Right lobe of liver (tissue), 6 donors: ENCODE data around the gene PPARG. TPM values are rescaled to one million over a fixed set of nuclear protein-coding genes. Genes with fewer than 3 reads are reported as not detected.

Experiments used
- ATAC-seq, 4 donors: fragments of 200-7000 bp; cut with Tn5 transposase; one replicate each; pipeline ENCODE4 v1.9.1; 2020; ENCODE audit warnings: mild to moderate bottlenecking in 4 of 4, moderate library complexity in 4 of 4
- DNase-seq, 3 donors: peaks; one replicate each; pipeline ENCODE4 v3.0.0-alpha.2; 2020
- H3K27ac ChIP-seq, 3 donors: fragments of 200-600 bp; one replicate each; pipeline ENCODE4 v1.8.0; 2022
- H3K27me3 ChIP-seq, 2 donors: fragments of 200-600 bp; one replicate each; pipeline ENCODE4 v1.8.0; 2022
- H3K36me3 ChIP-seq, 4 donors: fragments of 200-600 bp; sonication (generic) in 1 of 4; one replicate each; pipeline versions ENCODE4 v1.5.1 to v1.8.0; 2017 to 2022; ENCODE audit warnings: control low read depth in 1 of 4
- H3K4me1 ChIP-seq, 4 donors: fragments of 200-600 bp; sonication (generic) in 1 of 4; one replicate each; pipeline versions ENCODE4 v1.5.1 to v1.8.0; 2017 to 2022; ENCODE audit warnings: control low read depth in 1 of 4
- H3K4me3 ChIP-seq, 3 donors: fragments of 200-600 bp; one replicate each; pipeline ENCODE4 v1.8.0; 2022
- H3K9me3 ChIP-seq, 4 donors: fragments of 200-600 bp; sonication (generic) in 1 of 4; one replicate each; pipeline versions ENCODE4 v1.5.1 to v1.8.0; 2017 to 2022; ENCODE audit warnings: control low read depth in 1 of 4
- POLR2A ChIP-seq: fragments of 450-650 bp; IDR thresholded peaks from one replicate; pipeline ENCODE4 v1.6.1; 2017; ENCODE audit warnings: antibody characterized with exemption, mild to moderate bottlenecking
- WGBS: methylation state at CpG from one replicate; pipeline ENCODE4 v1.1.6; 2018; ENCODE audit warnings: low coverage, low lambda C conversion rate; ENCODE audit not compliant: insufficient coverage; ENCODE audit errors: missing lambda C conversion rate; 5-methylcytosine and 5-hydroxymethylcytosine counted together
- intact Hi-C, 2 donors: fragments of 100-400 bp; cut with DNase I; formaldehyde crosslinking; loops; one replicate each; pipeline versions ENCODE4 v1.11.2 to v1.14.1; 2022
- total RNA-seq, 6 experiments: library from RNA; depleted of rRNA in 2 of 6; stranded (reverse); fragments of >200 nt in 2 of 6; fragmentation: NEBNext Ultra II Directional in 3 of 6; extraction: Animal tissue kit (Norgen Biotek cat#: 25700) in 3 of 6; gene quantifications; one replicate each; pipeline versions ENCODE4 v1.1.0 to v1.2.4, GENCODE V29; 2016 to 2023
- TF ChIP-seq, protein P1 (sequence below), 4 donors: fragments of 200-600 bp in 3 of 4; fragments of 450-650 bp in 1 of 4; IDR thresholded peaks; one replicate each; pipeline versions ENCODE4 v1.5.1 to v1.8.0; 2016 to 2022; ENCODE audit warnings: antibody characterized with exemption in 4 of 4, mild to moderate bottlenecking in 2 of 4
- donor health status: DM: no; HTN: yes; CAD: no.
- donor health status: DM: no; HTN: no; CAD: no.
- donor health status: DM: no; HTN: no; CAD: no.
- donor health status: DM: no; HTN: yes; CAD: no.
- donor health status: DM: no; HTN: yes; CAD: no.

Gene PPARG
- total RNA-seq, 6 experiments from 2014 or later, result 4.9 to 15.8 (median 10.8) TPM

DNA sequence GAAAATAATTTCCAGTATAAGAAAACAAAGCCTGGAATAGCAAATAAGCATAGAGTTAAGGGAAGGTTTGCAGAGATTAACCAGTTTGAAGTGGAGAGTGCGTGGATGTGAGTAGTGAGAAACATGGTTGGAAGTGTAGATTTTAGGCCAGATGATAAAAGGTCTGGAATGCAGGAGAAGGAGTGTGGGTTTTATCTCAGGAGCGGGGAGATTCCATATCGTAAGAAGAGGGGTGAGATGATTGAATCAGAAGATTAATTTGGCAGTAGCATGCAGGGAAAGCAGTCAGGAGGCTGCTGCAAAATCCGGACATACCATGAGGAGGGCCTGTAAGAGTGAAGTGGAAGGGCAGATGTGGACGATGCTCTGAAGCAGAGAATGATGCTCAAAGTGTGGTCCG, 13.7 kb downstream of the PPARG start:
- Histone ChIP-seq H3K4me1 (no peaks in the 10 kb centered on the region), H3K4me3 (no peak overlapping the region), H3K9me3 (no peaks in the 10 kb centered on the region), H3K27me3 (no peaks in the 10 kb centered on the region), H3K36me3 (no peaks in the 10 kb centered on the region), H3K27ac (no peak overlapping the region)
- DNase-seq, result no peak
- WGBS, result 87% methylated on average over 5 of the region's 6 CpGs
- ATAC-seq, result no peak
- TF ChIP-seq, protein P1, sequence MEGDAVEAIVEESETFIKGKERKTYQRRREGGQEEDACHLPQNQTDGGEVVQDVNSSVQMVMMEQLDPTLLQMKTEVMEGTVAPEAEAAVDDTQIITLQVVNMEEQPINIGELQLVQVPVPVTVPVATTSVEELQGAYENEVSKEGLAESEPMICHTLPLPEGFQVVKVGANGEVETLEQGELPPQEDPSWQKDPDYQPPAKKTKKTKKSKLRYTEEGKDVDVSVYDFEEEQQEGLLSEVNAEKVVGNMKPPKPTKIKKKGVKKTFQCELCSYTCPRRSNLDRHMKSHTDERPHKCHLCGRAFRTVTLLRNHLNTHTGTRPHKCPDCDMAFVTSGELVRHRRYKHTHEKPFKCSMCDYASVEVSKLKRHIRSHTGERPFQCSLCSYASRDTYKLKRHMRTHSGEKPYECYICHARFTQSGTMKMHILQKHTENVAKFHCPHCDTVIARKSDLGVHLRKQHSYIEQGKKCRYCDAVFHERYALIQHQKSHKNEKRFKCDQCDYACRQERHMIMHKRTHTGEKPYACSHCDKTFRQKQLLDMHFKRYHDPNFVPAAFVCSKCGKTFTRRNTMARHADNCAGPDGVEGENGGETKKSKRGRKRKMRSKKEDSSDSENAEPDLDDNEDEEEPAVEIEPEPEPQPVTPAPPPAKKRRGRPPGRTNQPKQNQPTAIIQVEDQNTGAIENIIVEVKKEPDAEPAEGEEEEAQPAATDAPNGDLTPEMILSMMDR (IDR thresholded peaks at IDR 0.05), result no peak
- TF ChIP-seq POLR2A, result no peak
- intact Hi-C loops, result no loop called here

DNA sequence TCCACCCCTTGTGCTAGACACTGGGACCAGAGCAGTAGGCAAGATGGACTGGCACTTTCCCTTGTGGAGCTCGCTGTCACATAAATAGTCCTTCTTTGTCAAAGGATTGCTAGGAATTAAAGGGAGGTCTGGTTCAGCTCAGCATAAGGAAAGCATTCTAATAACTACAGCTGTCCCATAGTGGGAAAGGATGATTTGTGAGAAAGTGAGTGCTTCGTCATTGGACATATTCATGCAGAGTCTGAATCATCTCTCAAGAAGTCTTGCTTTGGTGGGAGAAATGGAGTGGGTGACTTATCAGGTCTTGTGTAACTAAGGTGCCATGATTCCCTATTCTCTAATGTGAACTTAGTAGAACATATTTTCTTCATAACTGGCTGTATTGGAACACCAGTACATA, 14.7 kb downstream of the PPARG start:
- H3K4me3 ChIP-seq, result no peak overlapping the region
- intact Hi-C loops, result no loop called here
- no peaks in the 10 kb centered on the region for H3K4me1 ChIP-seq
- WGBS, result 86% methylated on average over 2 of the region's 2 CpGs
- no peaks in the 10 kb centered on the region for H3K9me3 ChIP-seq
- TF ChIP-seq, protein P1 (IDR thresholded peaks at IDR 0.05), result no peak
- TF ChIP-seq POLR2A, result no peak
- DNase-seq, result no peak
- H3K27me3 ChIP-seq, result no peaks in the 10 kb centered on the region
- no peak overlapping the region for H3K27ac ChIP-seq
- H3K36me3 ChIP-seq, result no peaks in the 10 kb centered on the region
- ATAC-seq, result peak in 1 of 4 donors; percentile 22

DNA sequence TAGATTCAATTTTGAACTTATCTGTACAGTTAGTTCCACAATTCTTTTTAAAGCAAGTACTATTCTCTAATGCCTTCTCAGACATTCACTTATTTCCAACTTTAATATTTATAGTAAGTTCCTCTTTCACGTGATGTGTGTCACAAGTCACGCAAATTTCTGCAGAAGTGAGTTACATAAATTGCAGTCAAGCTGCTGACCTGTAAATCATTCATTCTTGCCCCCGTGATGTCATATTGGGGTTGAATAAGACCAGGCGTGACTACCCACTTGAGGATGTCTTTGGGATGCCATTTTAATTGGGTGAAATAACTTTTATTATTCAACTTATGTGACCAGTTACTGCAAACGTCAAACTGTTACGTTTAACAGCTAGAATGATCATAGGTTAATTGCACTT, 15.1 kb downstream of the PPARG start:
- Histone ChIP-seq H3K4me3 (no peak overlapping the region), H3K36me3 (no peaks in the 10 kb centered on the region), H3K9me3 (no peaks in the 10 kb centered on the region), H3K27me3 (no peaks in the 10 kb centered on the region), H3K4me1 (no peaks in the 10 kb centered on the region), H3K27ac (no peak overlapping the region)
- no peak for TF ChIP-seq POLR2A
- TF ChIP-seq, protein P1 (IDR thresholded peaks at IDR 0.05), result no peak
- intact Hi-C loops, result no loop called here
- no peak for DNase-seq
- ATAC-seq, result peak in 2 of 4 donors; percentile 23 to 27
- 81% methylated on average over 6 of the region's 6 CpGs for WGBS

DNA sequence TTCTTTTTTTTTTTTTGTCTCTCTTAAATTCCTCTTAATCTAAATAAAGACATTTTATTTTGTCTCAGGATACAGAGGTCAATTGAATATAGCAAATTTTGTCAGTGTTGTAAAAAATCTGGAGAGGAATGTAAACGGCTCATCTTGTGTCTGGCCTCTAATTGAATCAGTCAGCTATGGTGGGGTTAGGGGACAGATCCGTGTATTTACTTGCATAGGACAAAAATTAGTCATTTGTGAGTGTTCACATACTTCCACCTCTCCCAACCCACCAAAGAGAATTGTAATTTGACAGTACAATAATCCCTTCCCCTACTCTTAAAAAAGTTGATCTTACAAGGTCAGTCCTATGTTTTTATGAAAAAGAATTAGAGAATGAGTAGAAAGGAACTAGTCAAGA, 18.3 kb downstream of the PPARG start:
- Histone ChIP-seq H3K9me3 (no peaks in the 10 kb centered on the region), H3K4me1 (no peaks in the 10 kb centered on the region), H3K27me3 (no peaks in the 10 kb centered on the region), H3K36me3 (no peaks in the 10 kb centered on the region), H3K27ac (no peak overlapping the region), H3K4me3 (no peak overlapping the region)
- intact Hi-C loops, result no loop called here
- ATAC-seq (no peak), DNase-seq (no peak)
- TF ChIP-seq POLR2A, result no peak
- TF ChIP-seq, protein P1 (IDR thresholded peaks at IDR 0.05), result no peak
- 57% methylated on average over 2 of the region's 2 CpGs for WGBS

DNA sequence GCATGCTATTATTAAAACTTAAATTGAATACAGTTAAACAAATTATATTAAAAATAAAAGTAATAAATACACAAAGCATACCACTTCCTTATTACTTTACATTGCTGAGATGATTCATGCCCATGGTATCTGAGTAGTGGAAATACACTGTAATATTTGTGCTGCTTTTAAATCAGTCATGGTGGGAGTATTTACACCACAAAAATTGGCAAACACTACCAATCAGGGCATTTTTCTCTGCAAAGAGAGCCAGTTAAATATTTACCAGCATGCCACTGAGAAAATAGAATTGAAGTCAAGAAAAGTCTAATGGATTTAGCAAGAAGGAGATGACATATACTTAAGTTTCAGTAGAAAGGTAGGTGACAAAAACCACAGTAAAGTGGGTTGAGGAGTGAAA, 19.6 kb downstream of the PPARG start:
- DNase-seq (no peak), ATAC-seq (peak in 2 of 4 donors; percentile 38 to 80)
- H3K4me1 ChIP-seq, result no peaks in the 10 kb centered on the region
- no peaks in the 10 kb centered on the region for H3K27me3 ChIP-seq
- H3K27ac ChIP-seq, result no peak overlapping the region
- no peaks in the 10 kb centered on the region for H3K9me3 ChIP-seq
- H3K4me3 ChIP-seq, result no peak overlapping the region
- no peaks in the 10 kb centered on the region for H3K36me3 ChIP-seq
- intact Hi-C loops, result no loop called here
- TF ChIP-seq, protein P1 (IDR thresholded peaks at IDR 0.05), result no peak
- no peak for TF ChIP-seq POLR2A
